GM18870 (cell line): ENCODE measurements around the gene DEDD.

Experiments used
- ATAC-seq: cut with Tn5 transposase; IDR thresholded peaks from one replicate; pipeline ENCODE4 v1.9.1; 2021; ENCODE audit warnings: moderate library complexity; ENCODE audit not compliant: unreplicated experiment

The DEDD gene

GRCh38 chr1:161096530-161096929 is 35.9 kb downstream of the DEDD start:
- ATAC-seq: peak; percentile 9

GRCh38 chr1:161096015-161096414 is 36.5 kb downstream of the DEDD start:
- peak; percentile 40 for ATAC-seq

GRCh38 chr1:161095230-161095629 is 37.2 kb downstream of the DEDD start:
- no peak for ATAC-seq

- ATAC-seq: no peak
Measured at GRCh38 chr1:161094481-161094880, 38.0 kb downstream of the DEDD start.

- no peak for ATAC-seq
Measured at GRCh38 chr1:161092621-161093028, 39.8 kb downstream of the DEDD start.

- ATAC-seq: no peak
Measured at GRCh38 chr1:161091796-161092507, 40.5 kb downstream of the DEDD start.

- no peak for ATAC-seq
Measured at GRCh38 chr1:161091093-161091492, 41.4 kb downstream of the DEDD start.

GRCh38 chr1:161090617-161091016 is 41.9 kb downstream of the DEDD start:
- ATAC-seq: no peak

- ATAC-seq: no peak
Measured at GRCh38 chr1:161089938-161090337, 42.5 kb downstream of the DEDD start.

- ATAC-seq: no peak
Measured at GRCh38 chr1:161089251-161089924, 43.1 kb downstream of the DEDD start, which contains the start of gene NECTIN4. Gene NECTIN4, minus strand, starts transcription at chr1:161089558. Its CDS starts 262 bp downstream, at chr1:161089296.

GRCh38 chr1:161088587-161089110 is 43.8 kb downstream of the DEDD start:
- no peak for ATAC-seq

GRCh38 chr1:161086457-161086856 is 46.0 kb downstream of the DEDD start:
- ATAC-seq: no peak

GRCh38 chr1:161085165-161085564 is 47.3 kb downstream of the DEDD start:
- no peak for ATAC-seq

GRCh38 chr1:161084597-161084988 is 47.9 kb downstream of the DEDD start:
- no peak for ATAC-seq

GRCh38 chr1:161083748-161084596 is 48.5 kb downstream of the DEDD start:
- ATAC-seq: no peak

- ATAC-seq: no peak
Measured at GRCh38 chr1:161082996-161083747, 49.3 kb downstream of the DEDD start.

- ATAC-seq: no peak
Measured at GRCh38 chr1:161082483-161082882, 50.0 kb downstream of the DEDD start.

- ATAC-seq: no peak
Measured at GRCh38 chr1:161081519-161081918, 50.9 kb downstream of the DEDD start.

GRCh38 chr1:161080441-161081405 is 51.7 kb downstream of the DEDD start:
- no peak for ATAC-seq
